Body of pancreas (tissue), 4 donors: ENCODE data around the gene MNT. TPM values are rescaled to one million over a fixed set of nuclear protein-coding genes. Genes with fewer than 3 reads are reported as not detected.

Experiments used
- ATAC-seq: fragments of 150-250 bp; one replicate; pipeline ENCODE4 v1.9.1; 2016
- DNase-seq, 4 donors: peaks; one replicate each; pipeline ENCODE4 v3.0.0-alpha.2; 2019
- H3K27ac ChIP-seq, 4 donors: fragments of 200-600 bp; sonication (generic); 1 replicate in 3 of 4; 2 replicates in 1 of 4; pipeline versions ENCODE4 v1.5.1 to v1.6.1; 2016 to 2019; ENCODE audit warnings: mild to moderate bottlenecking in 1 of 4, mixed read lengths in 1 of 4, moderate library complexity in 1 of 4
- H3K27me3 ChIP-seq, 2 donors: fragments of 200-600 bp; sonication (generic); one replicate each; pipeline ENCODE4 v1.6.0; 2016; ENCODE audit warnings: mild to moderate bottlenecking in 1 of 2
- H3K36me3 ChIP-seq, 2 donors: fragments of 200-600 bp; sonication (generic); replicated peaks in 1 of 2; 2 replicates each; pipeline ENCODE4 v1.5.1; 2016; ENCODE audit warnings: low read depth in 2 of 2; ENCODE audit not compliant: insufficient read depth in 1 of 2
- H3K4me1 ChIP-seq: fragments of 200-600 bp; sonication (generic); one replicate; pipeline ENCODE4 v1.6.0; 2016
- H3K4me3 ChIP-seq, 2 donors: fragments of 200-600 bp; sonication (generic); 1 replicate in 1 of 2; 2 replicates in 1 of 2; pipeline ENCODE4 v1.5.1; 2016 to 2019
- H3K9me3 ChIP-seq, 3 donors: fragments of 200-600 bp; sonication (generic); 1 replicate in 2 of 3; 2 replicates in 1 of 3; pipeline ENCODE4 v1.5.1; 2016
- CTCF ChIP-seq, 7 experiments: fragments of 450-650 bp in 4 of 7; fragments of 200-600 bp in 3 of 7; sonication (generic) in 3 of 7; IDR thresholded peaks; one replicate each; pipeline ENCODE4 v1.5.1; 2016 to 2019; ENCODE audit warnings: antibody characterized with exemption in 7 of 7
- POLR2A ChIP-seq, 3 donors: fragments of 450-650 bp; IDR thresholded peaks; one replicate each; pipeline ENCODE4 v1.6.1; 2016; ENCODE audit warnings: antibody characterized with exemption in 3 of 3, mild to moderate bottlenecking in 2 of 3
- WGBS, 2 donors: methylation state at CpG; one replicate each; pipeline ENCODE4 v1.1.5; 2017; 5-methylcytosine and 5-hydroxymethylcytosine counted together
- intact Hi-C: fragments of 100-400 bp; cut with DNase I; formaldehyde crosslinking; loops from one replicate; pipeline ENCODE4 v1.15.1; 2023
- total RNA-seq, 2 donors: library from RNA; depleted of rRNA; stranded (reverse); fragments of >200 nt; gene quantifications; one replicate each; pipeline ENCODE4 v1.1.0, GENCODE V29; 2016

MNT gene
- total RNA-seq, 2 donors from 2014 or later, result 5.4 to 12.2 TPM

GRCh38 chr17:2357237-2357636 lies 43.6 kb downstream of the MNT start:
- intact Hi-C loops, result no loop called here
- 96% methylated on average over 4 of the region's 4 CpGs for WGBS, 2 donors
- H3K4me1 ChIP-seq, result peaks cover 13% of the 10 kb centered on the region
- H3K27me3 ChIP-seq, result no peaks in the 10 kb centered on the region
- DNase-seq (no peak), ATAC-seq (no peak)
- no peak overlapping the region for H3K27ac ChIP-seq
- H3K9me3 ChIP-seq, result no peaks in the 10 kb centered on the region
- no peak overlapping the region for H3K4me3 ChIP-seq
- TF ChIP-seq POLR2A (IDR thresholded peaks at IDR 0.05) (no peak), CTCF (IDR thresholded peaks at IDR 0.05) (no peak)
- no peaks in the 10 kb centered on the region for H3K36me3 ChIP-seq

- TF ChIP-seq POLR2A (IDR thresholded peaks at IDR 0.05), result no peak
- no peak for TF ChIP-seq CTCF (IDR thresholded peaks at IDR 0.05)
- intact Hi-C loops, result no loop called here
- H3K36me3 ChIP-seq, result no peaks in the 10 kb centered on the region
- H3K4me1 ChIP-seq, result peaks cover 11% of the 10 kb centered on the region
- ATAC-seq (no peak), DNase-seq (no peak)
- no peaks in the 10 kb centered on the region for H3K9me3 ChIP-seq
- H3K27ac ChIP-seq, result no peak overlapping the region
- 80 to 81% methylated on average over 8 of the region's 8 CpGs for WGBS, 2 donors
- no peaks in the 10 kb centered on the region for H3K27me3 ChIP-seq
- no peak overlapping the region for H3K4me3 ChIP-seq
These were observed 46.5 kb downstream of the MNT start for GRCh38 chr17:2354311-2354710.

DNA sequence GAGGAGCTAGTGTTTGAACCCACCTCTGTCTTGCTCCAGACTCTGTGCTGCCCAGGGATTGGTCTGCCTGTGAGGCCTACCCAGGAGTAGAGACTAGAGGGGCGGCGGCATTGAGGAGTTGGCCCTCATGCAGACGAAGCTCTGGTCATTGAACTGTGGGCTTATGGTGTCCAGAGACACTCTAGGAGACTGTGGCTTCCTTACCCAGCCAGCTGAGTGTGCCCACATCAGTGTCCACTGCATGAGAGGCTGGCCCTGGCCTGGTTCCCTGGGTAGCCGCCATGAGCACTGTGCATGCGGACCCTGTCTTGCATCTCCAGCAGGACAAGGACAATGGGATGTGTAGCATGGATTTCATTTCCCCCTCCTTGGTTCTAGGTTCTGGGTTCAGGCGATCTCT lies 49.6 kb downstream of the MNT start:
- H3K9me3 ChIP-seq, result no peaks in the 10 kb centered on the region
- intact Hi-C loops, result no loop called here
- DNase-seq, result no peak
- no peaks in the 10 kb centered on the region for H3K36me3 ChIP-seq
- no peak overlapping the region for H3K4me3 ChIP-seq
- no peaks in the 10 kb centered on the region for H3K27me3 ChIP-seq
- peaks cover 14% of the 10 kb centered on the region for H3K4me1 ChIP-seq
- no peak overlapping the region for H3K27ac ChIP-seq
- no peak for ATAC-seq
- WGBS, 2 donors, result 94 to 100% methylated on average over 3 to 6 of the region's 6 CpGs
- TF ChIP-seq CTCF (IDR thresholded peaks at IDR 0.05), result no peak
- no peak for TF ChIP-seq POLR2A (IDR thresholded peaks at IDR 0.05)

DNA sequence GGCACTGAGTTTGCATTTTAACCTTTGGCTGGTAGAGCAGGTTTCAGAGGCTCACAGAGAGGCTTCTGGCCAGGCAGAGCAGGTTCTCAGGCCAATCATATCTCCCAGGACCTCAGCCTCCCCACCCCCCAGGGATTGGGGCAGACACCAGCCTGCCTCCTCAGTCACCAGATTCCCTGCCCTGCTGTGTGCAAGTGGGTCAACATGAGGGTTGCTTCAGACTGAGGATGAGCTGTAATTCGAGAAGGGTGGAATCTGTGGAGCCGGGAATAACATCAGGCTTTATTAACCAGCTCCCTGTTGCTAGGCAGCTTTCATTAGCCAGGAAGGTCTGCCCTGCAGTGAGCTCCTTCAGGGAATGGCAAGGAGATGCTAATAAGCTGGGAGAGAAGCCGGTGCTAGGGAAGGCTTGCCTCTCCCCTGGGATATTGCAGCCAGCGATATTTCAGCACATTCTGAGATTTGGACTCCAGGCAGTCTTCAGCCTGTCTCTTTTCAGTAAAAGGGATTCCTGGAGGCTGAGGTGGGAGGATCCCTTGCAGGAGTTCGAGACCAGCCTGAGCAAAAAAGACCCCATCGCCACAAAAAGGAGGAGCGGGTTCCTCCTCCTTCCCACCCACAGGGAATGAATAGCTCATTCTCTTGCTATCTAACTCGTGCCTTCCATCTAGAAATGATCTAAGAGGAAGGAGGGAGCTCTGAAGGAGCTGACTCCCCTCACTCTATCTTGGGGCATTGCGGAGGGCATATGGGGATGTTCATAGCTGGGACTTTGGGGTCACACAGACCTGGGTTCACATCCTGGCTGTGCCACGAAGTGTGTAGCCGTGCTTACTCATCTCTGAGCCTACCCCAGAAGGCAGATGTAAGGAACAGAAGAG lies 52.8 kb downstream of the MNT start:
- peak overlapping the region in 2 of 4 donors; percentile 40 to 46 for H3K27ac ChIP-seq

More for the DNA sequence above, 52.8 kb downstream of the MNT start:
- intact Hi-C loops, result no loop called here
- peaks cover 0 to 3% of the 10 kb centered on the region in 2 donors for H3K36me3 ChIP-seq
- 65 to 72% methylated on average over 8 to 11 of the region's 11 CpGs for WGBS, 2 donors
- no peaks in the 10 kb centered on the region for H3K9me3 ChIP-seq
- DNase-seq (peak in 3 of 4 donors; percentile 62 to 67 (median 65)), ATAC-seq (peak; percentile 68)
- peaks cover 12% of the 10 kb centered on the region for H3K4me1 ChIP-seq
- no peaks in the 10 kb centered on the region for H3K27me3 ChIP-seq
- no peak overlapping the region for H3K4me3 ChIP-seq
- TF ChIP-seq POLR2A (IDR thresholded peaks at IDR 0.05), result no peak
- no peak for TF ChIP-seq CTCF (IDR thresholded peaks at IDR 0.05)
